AG20443 (cell line): Measurements from ENCODE around the gene CCDC97.

ENCODE experiments used
- DNase-seq: peaks from one replicate; pipeline ENCODE4 v3.0.0; 2012; ENCODE audit warnings: low spot score, mixed read lengths

CCDC97 gene

GRCh38 chr19:41320185-41320518 is 10.2 kb downstream of the CCDC97 start:
- no peak for DNase-seq

- no peak for DNase-seq
Measured at GRCh38 chr19:41320568-41320967, 10.6 kb downstream of the CCDC97 start.

GRCh38 chr19:41321204-41321599 is 11.2 kb downstream of the CCDC97 start:
- no peak for DNase-seq

DNA sequence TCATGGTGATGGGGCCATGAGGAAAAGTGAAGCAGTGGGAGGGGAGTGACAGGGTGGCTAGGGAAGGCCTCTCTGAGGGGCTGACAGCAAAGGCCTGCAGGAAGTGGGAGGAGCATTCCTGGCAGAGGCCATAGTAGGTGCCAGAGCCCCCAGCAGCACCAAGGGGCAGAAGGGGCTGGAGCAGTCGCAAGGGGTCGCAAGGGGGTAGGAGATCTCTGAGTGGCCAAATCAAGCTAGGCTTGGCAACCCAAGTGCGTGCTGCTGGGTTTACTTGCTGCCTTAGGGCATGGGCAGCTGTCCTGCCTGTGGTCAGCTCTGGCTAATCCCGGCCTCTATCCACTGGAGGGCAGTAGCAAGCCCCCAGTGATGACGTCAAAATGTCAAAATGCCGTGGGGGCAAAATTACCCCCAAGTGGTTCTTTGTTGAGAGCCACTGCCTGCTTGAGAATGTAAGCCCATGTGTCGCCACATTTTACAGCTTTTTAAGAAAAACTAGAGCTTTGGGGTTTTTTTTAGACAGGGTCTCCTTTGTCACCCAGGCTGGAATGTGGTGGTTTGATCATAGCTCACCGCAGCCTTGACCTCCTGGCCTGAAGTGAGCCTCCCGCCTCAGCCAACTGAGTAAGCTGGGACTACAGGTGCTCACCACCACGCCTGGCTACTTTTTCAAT is 11.8 kb downstream of the CCDC97 start:
- peak; percentile 83 for DNase-seq

DNA sequence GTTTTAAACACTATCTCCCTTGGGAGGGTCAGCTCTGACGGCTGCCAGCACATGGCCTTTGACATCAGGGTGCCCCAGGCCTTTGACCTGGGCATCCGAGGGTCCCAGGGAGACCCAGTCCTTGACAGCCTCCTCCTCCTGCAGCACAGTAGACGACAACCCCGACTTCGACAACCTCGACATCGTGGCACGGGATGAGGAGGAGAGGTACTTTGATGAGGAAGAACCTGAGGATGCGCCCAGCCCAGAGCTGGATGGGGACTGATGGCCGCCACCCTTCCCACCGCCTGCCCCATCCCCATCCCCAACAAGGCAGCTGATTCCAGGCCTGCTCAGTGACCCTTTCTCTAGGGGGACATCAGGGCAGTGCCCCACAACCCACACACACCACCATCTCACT is 12.5 kb downstream of the CCDC97 start:
- no peak for DNase-seq

GRCh38 chr19:41323023-41323422 is 13.1 kb downstream of the CCDC97 start:
- DNase-seq: peak; percentile 56

DNA sequence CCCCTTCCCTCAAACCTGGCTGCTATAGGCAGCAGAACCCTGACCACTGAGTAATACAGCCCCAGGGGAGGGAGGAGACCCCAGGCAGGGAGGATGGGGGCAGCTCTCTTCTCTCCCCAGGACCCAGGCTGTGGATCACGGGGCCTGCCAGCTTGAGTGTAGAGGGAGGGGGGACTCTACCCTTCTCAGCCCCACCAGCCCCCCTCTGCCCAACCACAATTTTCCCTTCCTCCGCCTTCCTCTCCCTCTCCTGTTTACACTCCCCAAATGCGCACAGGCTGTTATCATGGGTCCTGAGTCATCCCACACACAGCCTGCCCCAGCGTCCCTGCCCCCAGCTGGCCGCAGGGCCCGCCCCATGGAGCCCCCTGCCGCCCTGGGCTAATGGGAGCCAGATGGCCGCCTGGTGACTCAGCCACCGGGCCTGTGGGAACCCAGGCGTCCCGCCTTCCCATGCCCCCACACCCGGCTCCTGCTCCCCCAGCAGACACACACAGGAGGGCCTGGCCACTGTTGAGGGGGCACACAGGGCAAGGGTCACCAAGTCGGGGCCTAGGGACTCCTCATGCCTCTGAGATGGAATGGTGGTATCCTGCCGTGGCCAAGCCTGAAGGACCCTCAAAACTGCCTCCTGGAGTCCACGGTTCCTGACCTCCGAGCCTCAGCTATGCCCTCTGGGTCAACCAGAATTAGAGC is 13.6 kb downstream of the CCDC97 start:
- DNase-seq: peak; percentile 97

DNA sequence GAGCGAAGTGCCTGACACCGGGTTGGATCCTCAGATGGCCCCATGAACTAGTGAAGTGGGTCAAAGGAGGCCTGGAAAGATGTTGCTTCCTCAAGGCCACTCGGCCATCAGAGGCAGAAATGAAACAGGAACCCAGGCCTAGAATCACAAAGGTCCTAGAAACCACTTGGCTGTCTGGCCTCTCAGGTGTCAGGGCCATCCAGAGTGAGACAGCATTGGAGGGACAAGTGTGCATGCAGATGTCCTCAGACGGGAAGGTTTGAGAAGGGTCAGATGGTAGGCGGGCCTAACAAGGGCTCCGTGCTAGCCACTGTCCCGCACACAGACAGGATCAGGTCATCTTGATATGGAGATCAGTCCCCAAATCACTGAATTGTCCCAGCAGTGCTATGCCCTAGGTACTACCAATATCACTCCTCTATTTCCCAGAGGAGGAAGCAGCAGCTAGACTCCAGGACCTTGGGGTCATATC is 14.3 kb downstream of the CCDC97 start:
- no peak for DNase-seq

DNA sequence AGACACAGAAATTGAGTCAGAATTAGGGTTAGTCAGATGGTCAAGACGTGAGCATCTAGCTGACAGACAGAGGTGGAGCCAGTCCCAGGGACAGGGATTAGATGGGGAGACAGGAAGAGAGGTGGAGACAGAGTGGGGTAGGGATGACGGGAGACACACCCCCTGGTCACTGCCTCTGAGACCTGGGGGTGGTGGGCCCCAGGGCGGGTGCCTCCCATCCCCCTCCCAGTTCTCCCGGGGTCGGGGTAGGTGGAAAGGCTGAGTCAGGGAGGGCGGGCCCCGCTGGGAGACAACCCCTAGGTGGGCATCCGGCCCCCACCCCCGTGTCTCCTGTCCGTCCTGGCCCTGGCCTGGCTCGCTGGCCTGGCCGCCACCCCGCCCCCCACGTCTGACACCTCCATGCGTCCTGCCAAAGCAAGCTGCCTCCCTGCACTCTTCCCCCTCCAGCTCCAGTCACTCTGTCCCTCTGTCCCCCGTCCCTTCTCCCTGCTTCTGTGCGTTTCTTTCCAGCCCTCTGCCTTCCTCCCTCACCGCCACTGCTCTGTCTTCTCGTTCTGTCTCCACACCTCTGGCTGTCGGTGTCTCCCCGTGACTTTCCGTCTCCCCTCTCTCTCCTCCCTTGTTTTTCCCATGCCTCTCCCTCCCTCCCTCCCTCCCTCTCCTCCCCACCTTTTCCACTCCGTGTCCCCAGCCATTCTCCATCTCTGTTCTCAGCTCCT is 15.1 kb downstream of the CCDC97 start:
- peak; percentile 75 for DNase-seq

GRCh38 chr19:41325640-41325946 is 15.6 kb downstream of the CCDC97 start:
- no peak for DNase-seq

GRCh38 chr19:41325947-41326706 is 16.2 kb downstream of the CCDC97 start:
- DNase-seq: peak; percentile 47

DNA sequence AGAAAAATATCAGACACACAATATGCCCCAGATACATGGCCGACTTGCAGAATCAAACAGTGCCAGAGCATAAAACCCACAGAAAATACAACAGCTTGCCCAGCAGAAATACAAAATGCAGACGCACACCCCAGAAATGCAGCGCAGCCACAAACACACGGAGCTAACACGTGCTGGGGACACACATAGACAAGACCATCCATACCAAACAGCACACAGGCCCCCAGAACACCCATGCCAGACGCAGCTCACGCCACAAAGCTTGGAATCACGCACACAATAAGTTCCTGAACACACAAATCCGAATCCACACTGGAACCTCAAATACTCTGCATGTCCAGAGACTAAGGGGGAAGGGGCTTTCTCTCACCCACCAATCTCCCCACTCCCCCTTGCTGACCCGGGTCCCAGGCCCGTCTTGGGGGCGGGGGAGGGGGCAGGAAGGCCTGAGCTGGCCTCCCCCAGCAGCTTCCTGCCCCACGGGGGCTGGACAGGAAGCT is 17.2 kb downstream of the CCDC97 start:
- no peak for DNase-seq

DNA sequence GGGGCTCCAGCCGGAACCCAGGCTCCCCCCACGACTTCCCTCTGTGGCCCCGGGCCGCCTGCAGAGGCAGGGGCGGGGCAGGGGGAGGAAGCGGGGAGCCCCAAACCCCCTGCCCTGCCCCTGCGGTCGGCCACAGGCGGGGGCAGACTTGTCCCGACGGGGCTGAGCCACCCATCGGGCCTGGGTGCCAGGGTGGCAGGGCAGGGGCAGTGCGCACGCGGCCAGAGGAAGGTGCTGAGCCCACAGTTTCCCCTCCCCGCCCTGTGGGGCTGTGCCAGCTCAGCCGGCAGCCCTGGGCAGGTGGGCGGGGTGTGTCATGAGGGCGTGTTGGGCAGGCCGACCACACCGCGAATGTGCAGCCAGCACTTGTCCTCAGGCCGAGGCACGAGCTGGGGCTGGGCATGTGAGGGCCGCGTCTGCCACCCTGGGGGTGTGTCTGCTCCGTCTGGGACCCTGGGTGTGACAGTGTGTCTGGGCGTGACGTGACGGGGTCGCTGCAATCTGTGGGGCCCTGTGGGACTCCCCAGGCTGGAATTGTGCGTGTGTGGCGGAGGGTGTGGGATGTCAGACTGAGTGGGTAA is 17.7 kb downstream of the CCDC97 start:
- no peak for DNase-seq

DNA sequence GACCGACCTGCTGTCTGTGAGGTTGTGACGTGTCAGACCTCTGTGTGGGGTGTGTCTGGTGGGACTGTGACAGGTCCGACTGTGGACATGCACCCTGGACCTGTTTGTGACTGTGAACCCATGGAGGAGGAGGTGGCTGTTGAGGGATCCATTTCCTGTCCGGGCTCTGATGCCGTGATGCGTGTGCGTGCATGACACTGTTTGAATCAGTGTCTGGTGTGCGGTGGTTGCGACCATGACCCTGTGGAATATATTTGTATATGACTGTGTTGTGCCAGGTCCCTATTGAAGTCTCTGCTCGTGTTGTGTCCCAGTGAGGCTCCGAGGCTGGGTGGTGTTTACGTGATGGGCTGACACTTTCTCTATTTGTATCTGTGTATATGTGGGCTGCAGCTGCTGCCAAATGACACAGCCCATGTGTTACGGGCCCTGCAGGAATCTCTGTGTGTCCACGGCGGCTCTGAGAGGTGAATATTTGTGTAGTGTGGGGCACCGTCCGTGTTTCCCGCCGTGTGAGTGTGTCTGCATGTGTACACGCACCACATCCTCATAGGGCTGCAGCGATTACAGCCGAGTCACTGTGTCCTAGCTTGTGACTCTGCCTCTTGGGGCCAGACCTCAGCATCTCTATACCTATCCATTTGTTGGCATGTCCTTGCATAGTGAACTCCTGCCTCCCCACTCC is 18.3 kb downstream of the CCDC97 start:
- DNase-seq: no peak

- no peak for DNase-seq
Measured at GRCh38 chr19:41328842-41329225, 18.9 kb downstream of the CCDC97 start.

- DNase-seq: no peak
Measured at GRCh38 chr19:41330481-41330880, 20.5 kb downstream of the CCDC97 start.

DNA sequence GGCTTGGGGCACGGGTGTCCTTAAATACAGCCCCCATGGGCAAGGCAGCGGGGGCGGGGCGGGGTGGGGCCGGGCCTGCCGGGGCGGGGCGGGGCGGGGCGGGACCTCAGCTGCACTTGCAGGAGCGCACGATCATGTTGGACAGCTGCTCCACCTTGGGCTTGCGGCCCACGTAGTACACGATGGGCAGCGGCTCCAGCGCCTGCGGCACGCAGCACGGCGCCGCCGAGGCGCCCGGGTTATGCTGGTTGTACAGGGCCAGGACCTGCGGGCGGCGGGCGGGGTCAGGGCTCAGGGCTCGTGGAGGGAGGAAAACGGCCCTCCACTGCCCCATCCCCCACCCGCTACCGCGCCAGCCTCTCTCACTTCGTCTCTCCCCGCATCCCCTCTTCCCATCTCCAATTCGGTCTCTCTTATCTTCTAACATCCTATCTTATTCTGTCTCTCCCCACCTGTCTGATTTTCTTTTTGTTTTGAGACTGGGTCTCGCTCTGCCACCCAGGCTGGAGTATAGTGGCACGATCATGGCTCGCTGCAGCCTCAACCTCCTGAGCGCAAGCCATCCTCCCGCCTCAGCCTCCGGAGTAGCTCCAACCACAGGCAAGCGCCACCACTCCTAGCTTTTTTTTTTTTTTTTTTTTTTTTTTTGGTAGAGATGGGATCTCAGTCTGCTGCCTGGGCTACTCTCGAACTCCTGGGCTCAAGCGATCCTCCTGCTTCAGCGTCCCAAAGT is 21.1 kb downstream of the CCDC97 start:
- DNase-seq: no peak

GRCh38 chr19:41332000-41332399 is 22.0 kb downstream of the CCDC97 start:
- no peak for DNase-seq

DNA sequence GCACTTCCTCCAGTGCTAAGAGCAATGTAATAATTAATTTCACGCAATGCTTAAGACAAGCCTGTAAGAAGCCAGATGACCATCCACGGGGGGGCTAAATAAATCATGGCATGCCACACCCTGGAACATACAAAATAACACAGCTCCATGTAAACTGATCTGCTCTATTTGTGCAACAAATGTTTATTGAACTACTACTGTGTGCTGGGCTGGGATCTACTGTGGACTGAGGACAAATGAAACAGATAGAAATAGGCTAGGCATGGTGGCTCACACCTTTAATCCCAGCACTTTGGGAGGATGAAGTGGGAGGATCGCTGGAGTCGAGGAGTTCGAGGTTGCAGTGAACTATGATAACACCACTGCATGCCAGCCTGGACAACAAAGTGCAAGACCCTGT is 22.5 kb downstream of the CCDC97 start:
- DNase-seq: no peak

GRCh38 chr19:41334793-41335192 is 24.8 kb downstream of the CCDC97 start:
- no peak for DNase-seq

DNA sequence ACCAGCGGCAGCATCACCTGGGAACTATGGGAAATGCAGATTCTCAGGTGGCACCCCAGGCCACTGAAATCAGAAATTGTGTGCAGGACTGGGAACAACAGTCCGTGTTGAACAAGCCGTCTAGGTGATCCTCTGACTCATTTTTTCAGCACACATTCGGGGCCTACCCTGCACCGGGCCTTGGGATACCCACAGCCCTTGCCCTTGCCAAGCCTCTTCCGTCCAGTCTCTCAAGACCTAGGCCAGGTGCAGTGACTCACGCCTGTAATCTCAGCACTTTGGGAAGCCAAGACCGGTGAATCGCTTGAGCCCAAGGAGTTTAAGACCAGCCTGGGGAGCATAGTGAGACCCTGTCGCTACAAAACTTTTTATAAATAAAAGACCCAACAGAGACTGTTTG is 25.5 kb downstream of the CCDC97 start:
- no peak for DNase-seq
